ENCODE results near the gene MAP4K3.

MAP4K3 gene

DNA sequence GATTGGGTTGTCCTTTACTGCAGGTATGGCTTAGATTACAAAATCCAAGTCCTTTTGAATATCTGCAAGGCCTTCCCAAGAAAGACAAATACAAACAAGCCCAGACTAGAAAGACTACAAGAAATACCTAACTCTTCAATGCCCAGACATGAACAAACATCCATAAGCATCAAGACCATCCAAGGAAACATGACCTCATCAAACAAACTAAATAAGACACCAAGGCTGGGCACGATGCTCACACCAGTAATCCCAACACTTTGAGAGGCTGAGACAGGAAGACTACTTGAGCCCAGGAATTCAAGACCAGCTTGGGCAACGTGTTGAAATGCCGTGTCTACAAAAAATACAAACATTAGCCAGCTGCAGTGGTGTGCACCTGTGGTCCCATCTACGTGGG is 31.7 kb downstream of the MAP4K3 start:
- no peak for DNase-seq (ENCODE audit: extremely low read depth, insufficient read length)
- Histone ChIP-seq H3K36me3 (ENCODE audit: control insufficient read depth, insufficient read depth, low read length) (no peaks in the 10 kb centered on the region; the same call in 1 of the 2 replicates), H3K27me3 (replicated peaks; ENCODE audit: control insufficient read depth, insufficient read depth, low read length) (no peaks in the 10 kb centered on the region), H3K4me3 (replicated peaks; ENCODE audit: low read depth, low read length) (no peak overlapping the region)
- no peak for TF ChIP-seq CTCF (IDR thresholded peaks at IDR 0.05; ENCODE audit: insufficient read depth, low read length, poor library complexity, severe bottlenecking)

DNA sequence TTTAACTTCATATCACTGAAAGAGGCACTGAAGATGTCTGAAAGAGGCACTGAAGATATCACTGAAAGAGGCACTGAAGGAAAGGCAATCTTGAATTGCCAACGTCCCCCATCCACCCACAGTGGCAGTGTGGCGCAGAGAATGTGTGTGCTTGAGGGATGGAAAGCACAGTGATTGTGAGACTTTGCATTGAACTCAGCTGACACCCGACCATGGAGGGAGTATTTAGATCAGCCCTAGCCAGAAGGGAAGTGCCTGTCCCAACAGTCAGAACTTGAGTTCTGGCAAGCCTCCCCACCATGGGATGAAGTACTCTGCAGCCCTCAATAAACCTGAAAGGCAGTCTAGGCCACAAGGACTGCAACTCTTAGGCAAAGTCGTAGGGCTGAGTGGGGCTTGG is 33.8 kb downstream of the MAP4K3 start:
- no peak for TF ChIP-seq CTCF (IDR thresholded peaks at IDR 0.05; ENCODE audit: insufficient read depth, low read length, poor library complexity, severe bottlenecking)
- Histone ChIP-seq H3K36me3 (ENCODE audit: control insufficient read depth, insufficient read depth, low read length) (no peaks in the 10 kb centered on the region; the same call in 1 of the 2 replicates), H3K27me3 (replicated peaks; ENCODE audit: control insufficient read depth, insufficient read depth, low read length) (no peaks in the 10 kb centered on the region), H3K4me3 (replicated peaks; ENCODE audit: low read depth, low read length) (no peak overlapping the region)
- DNase-seq (ENCODE audit: extremely low read depth, insufficient read length), result no peak

- Histone ChIP-seq H3K27me3 (replicated peaks; ENCODE audit: control insufficient read depth, insufficient read depth, low read length) (no peaks in the 10 kb centered on the region), H3K36me3 (ENCODE audit: control insufficient read depth, insufficient read depth, low read length) (no peaks in the 10 kb centered on the region; the same call in 1 of the 2 replicates), H3K4me3 (replicated peaks; ENCODE audit: low read depth, low read length) (no peak overlapping the region)
- no peak for TF ChIP-seq CTCF (IDR thresholded peaks at IDR 0.05; ENCODE audit: insufficient read depth, low read length, poor library complexity, severe bottlenecking)
- no peak for DNase-seq (ENCODE audit: extremely low read depth, insufficient read length)
These were observed 35.8 kb downstream of the MAP4K3 start for GRCh38 chr2:39401319-39401718.

DNA sequence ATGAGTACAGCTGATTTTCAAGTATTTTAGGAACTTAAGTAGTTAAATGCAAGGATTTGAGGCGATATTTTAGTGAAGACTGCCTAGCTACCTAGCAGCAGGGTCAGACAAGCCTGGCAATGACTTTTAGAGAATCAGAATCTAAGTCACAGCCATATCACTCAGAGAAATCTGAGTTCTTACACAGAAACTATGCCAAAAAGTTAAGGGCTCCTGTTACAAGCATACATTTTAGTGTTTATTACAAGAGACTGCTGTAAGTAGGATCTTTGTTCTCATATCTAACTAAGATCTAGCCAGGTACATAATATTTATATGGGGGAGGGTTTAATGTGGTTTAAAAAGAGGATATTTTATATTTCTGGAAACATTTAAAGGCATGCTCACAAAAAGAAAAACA is 37.5 kb downstream of the MAP4K3 start:
- Histone ChIP-seq H3K36me3 (ENCODE audit: control insufficient read depth, insufficient read depth, low read length) (no peaks in the 10 kb centered on the region; the same call in 1 of the 2 replicates), H3K27me3 (replicated peaks; ENCODE audit: control insufficient read depth, insufficient read depth, low read length) (no peaks in the 10 kb centered on the region), H3K4me3 (replicated peaks; ENCODE audit: low read depth, low read length) (no peak overlapping the region)
- no peak for DNase-seq (ENCODE audit: extremely low read depth, insufficient read length)
- TF ChIP-seq CTCF (IDR thresholded peaks at IDR 0.05; ENCODE audit: insufficient read depth, low read length, poor library complexity, severe bottlenecking), result no peak

DNA sequence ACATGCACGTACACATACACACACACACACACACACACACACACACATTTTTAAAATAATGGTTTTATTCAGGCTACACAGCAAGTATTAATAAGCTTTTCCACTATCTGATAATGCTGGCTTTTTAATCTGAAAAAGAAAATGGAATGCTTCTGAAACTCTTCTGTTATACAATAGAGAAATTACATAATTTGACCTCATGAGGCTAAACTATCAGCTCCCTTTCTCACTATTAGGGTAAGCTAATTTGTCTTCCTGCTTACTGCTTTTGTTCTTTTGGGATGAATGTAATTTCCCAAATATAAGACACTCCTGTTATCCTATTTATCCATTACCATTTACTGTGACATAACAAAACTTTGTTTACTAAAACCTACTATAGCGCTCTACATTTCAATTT is 41.8 kb downstream of the MAP4K3 start:
- Histone ChIP-seq H3K27me3 (replicated peaks; ENCODE audit: control insufficient read depth, insufficient read depth, low read length) (no peaks in the 10 kb centered on the region), H3K36me3 (ENCODE audit: control insufficient read depth, insufficient read depth, low read length) (no peaks in the 10 kb centered on the region), H3K4me3 (replicated peaks; ENCODE audit: low read depth, low read length) (no peak overlapping the region)
- no peak for DNase-seq (ENCODE audit: extremely low read depth, insufficient read length)
- no peak for TF ChIP-seq CTCF (IDR thresholded peaks at IDR 0.05; ENCODE audit: insufficient read depth, low read length, poor library complexity, severe bottlenecking)

DNA sequence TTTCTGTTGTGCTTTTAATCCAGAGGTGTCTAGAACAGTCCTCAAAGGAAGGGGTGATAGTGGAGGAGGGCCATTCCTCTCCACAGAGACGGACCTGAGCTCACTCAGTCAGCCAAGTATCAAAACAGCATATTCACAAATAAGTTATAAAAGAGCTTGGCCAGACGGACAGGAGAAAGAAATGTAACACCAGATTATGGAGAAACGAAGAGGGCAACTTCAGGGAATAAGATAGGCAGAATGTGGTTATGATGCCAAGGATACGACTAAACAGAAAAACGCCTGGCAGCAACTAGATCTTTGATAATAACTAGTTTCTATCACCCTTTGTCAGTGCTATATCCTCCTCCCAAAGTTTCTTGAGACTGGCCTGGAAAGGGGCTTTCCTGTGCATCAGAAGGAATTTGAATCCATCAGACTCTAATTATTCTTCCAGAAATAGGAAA is 42.5 kb downstream of the MAP4K3 start:
- H3K27me3 ChIP-seq (replicated peaks; ENCODE audit: control insufficient read depth, insufficient read depth, low read length), result no peaks in the 10 kb centered on the region
- H3K36me3 ChIP-seq (ENCODE audit: control insufficient read depth, insufficient read depth, low read length), result no peaks in the 10 kb centered on the region
- TF ChIP-seq CTCF (IDR thresholded peaks at IDR 0.05; ENCODE audit: insufficient read depth, low read length, poor library complexity, severe bottlenecking), result no peak
- no peak for DNase-seq (ENCODE audit: extremely low read depth, insufficient read length)
- no peak overlapping the region for H3K4me3 ChIP-seq (replicated peaks; ENCODE audit: low read depth, low read length)
